NCI-H2029 treated with DMSO at 0.1 percent for 48 hours (cell line): ENCODE data around the gene MIGA2.
"Not testable (repeated sequence)": the region's sequence is repeated elsewhere in the genome, so short reads cannot be mapped to it uniquely, and the experiment has no call there.

Experiments
- DNase-seq: peaks from one replicate; lab custom pipeline; 2025; lab: John Stamatoyannopoulos, UW

The MIGA2 gene

GRCh38 chr9:129102791-129103594 lies 66.6 kb downstream of the MIGA2 start:
- no peak for DNase-seq

- DNase-seq, result no peak
Measured at GRCh38 chr9:129103595-129103965, 67.2 kb downstream of the MIGA2 start.

GRCh38 chr9:129104051-129104450 lies 67.6 kb downstream of the MIGA2 start:
- no peak for DNase-seq

- DNase-seq, result no peak
Measured at GRCh38 chr9:129105857-129106694, 69.7 kb downstream of the MIGA2 start.

GRCh38 chr9:129107651-129108050 lies 71.2 kb downstream of the MIGA2 start:
- no peak for DNase-seq

GRCh38 chr9:129108083-129108804 lies 71.8 kb downstream of the MIGA2 start:
- no peak for DNase-seq

- no peak for DNase-seq
Measured at GRCh38 chr9:129108805-129109536, 72.5 kb downstream of the MIGA2 start.

GRCh38 chr9:129109537-129109903 lies 73.1 kb downstream of the MIGA2 start:
- DNase-seq, result no peak

GRCh38 chr9:129109952-129110739 lies 73.7 kb downstream of the MIGA2 start:
- peak; percentile 74 for DNase-seq

GRCh38 chr9:129110740-129111527 lies 74.5 kb downstream of the MIGA2 start, which contains the start of the genes CRAT and PTPA:
TSS of gene CRAT (minus strand) at chr9:129110793. CDS start at chr9:129110509, 284 bp downstream.
TSS of gene PTPA (plus strand) at chr9:129111415. CDS start at chr9:129111601, 186 bp downstream.
- peak; percentile 74 for DNase-seq

GRCh38 chr9:129111528-129112151 lies 75.2 kb downstream of the MIGA2 start:
- no peak for DNase-seq

- DNase-seq, result not testable (repeated sequence)
Measured at GRCh38 chr9:129112526-129112925, 76.1 kb downstream of the MIGA2 start.

- no peak for DNase-seq
Measured at GRCh38 chr9:129113645-129114304, 77.3 kb downstream of the MIGA2 start.

GRCh38 chr9:129118799-129119198 lies 82.4 kb downstream of the MIGA2 start:
- DNase-seq, result no peak

GRCh38 chr9:129121483-129121882 lies 85.1 kb downstream of the MIGA2 start:
- DNase-seq, result no peak
